ENCODE results near the gene PPP1R3G. TPM values are rescaled to one million over a fixed set of nuclear protein-coding genes. Genes with fewer than 3 reads are reported as not detected.

The PPP1R3G gene
- total RNA-seq, 1 donor from 2014 or later = 0.41 TPM

GRCh38 chr6:5124526-5124925, 39.4 kb downstream of the PPP1R3G start:
- TF ChIP-seq CTCF (IDR thresholded peaks at IDR 0.05) = no peak
- ATAC-seq = no peak
- intact Hi-C loops (cut with DNase I) = no loop called here
- H3K36me3 ChIP-seq = no peaks in the 10 kb centered on the region
- no peaks in the 10 kb centered on the region for H3K27me3 ChIP-seq (ENCODE audit: low read depth)
- no peak for DNase-seq
- no peaks in the 10 kb centered on the region for H3K4me1 ChIP-seq
- no peak overlapping the region for H3K27ac ChIP-seq
- no peaks in the 10 kb centered on the region for H3K9me3 ChIP-seq
- no peak overlapping the region for H3K4me3 ChIP-seq

GRCh38 chr6:5125152-5126006, 40.2 kb downstream of the PPP1R3G start:
- ATAC-seq = peak in 1 of 2 donors; percentile 54
- H3K36me3 ChIP-seq = no peaks in the 10 kb centered on the region

GRCh38 chr6:5126214-5126613, 41.1 kb downstream of the PPP1R3G start:
- H3K9me3 ChIP-seq = no peaks in the 10 kb centered on the region
- TF ChIP-seq CTCF (IDR thresholded peaks at IDR 0.05) = no peak
- DNase-seq = no peak
- H3K4me1 ChIP-seq = no peaks in the 10 kb centered on the region
- intact Hi-C loops (cut with DNase I) = no loop called here
- H3K36me3 ChIP-seq = no peaks in the 10 kb centered on the region
- ATAC-seq = no peak
- H3K4me3 ChIP-seq = no peak overlapping the region
- H3K27ac ChIP-seq = no peak overlapping the region
- no peaks in the 10 kb centered on the region for H3K27me3 ChIP-seq (ENCODE audit: low read depth)

More at GRCh38 chr6:5125152-5126006, 40.2 kb downstream of the PPP1R3G start:
- H3K27me3 ChIP-seq (ENCODE audit: low read depth) = no peaks in the 10 kb centered on the region
- H3K27ac ChIP-seq = no peak overlapping the region
- no peak for DNase-seq
- H3K4me1 ChIP-seq = no peaks in the 10 kb centered on the region
- intact Hi-C loops (cut with DNase I) = no loop called here
- H3K4me3 ChIP-seq = no peak overlapping the region
- no peaks in the 10 kb centered on the region for H3K9me3 ChIP-seq
- no peak for TF ChIP-seq CTCF (IDR thresholded peaks at IDR 0.05)

- Histone ChIP-seq H3K27ac (no peak overlapping the region), H3K4me3 (no peak overlapping the region), H3K4me1 (no peaks in the 10 kb centered on the region), H3K27me3 (ENCODE audit: low read depth) (no peaks in the 10 kb centered on the region), H3K9me3 (no peaks in the 10 kb centered on the region), H3K36me3 (no peaks in the 10 kb centered on the region)
- ATAC-seq = no peak
- TF ChIP-seq CTCF (IDR thresholded peaks at IDR 0.05) = no peak
- intact Hi-C loops (cut with DNase I) = no loop called here
- DNase-seq = no peak
Measured at GRCh38 chr6:5127106-5127687, 42.1 kb downstream of the PPP1R3G start.

- H3K27ac ChIP-seq = no peak overlapping the region
- no peak for TF ChIP-seq CTCF (IDR thresholded peaks at IDR 0.05)
- no peak overlapping the region for H3K4me3 ChIP-seq
- intact Hi-C loops (cut with DNase I) = no loop called here
- H3K27me3 ChIP-seq (ENCODE audit: low read depth) = no peaks in the 10 kb centered on the region
- ATAC-seq (no peak), DNase-seq (no peak)
- H3K36me3 ChIP-seq = no peaks in the 10 kb centered on the region
- no peaks in the 10 kb centered on the region for H3K4me1 ChIP-seq
- no peaks in the 10 kb centered on the region for H3K9me3 ChIP-seq
Measured at GRCh38 chr6:5128351-5128750, 43.2 kb downstream of the PPP1R3G start.
